Skeletal muscle tissue (tissue), 4 donors: ENCODE data around the gene BPIFA2. TPM values are rescaled to one million over a fixed set of nuclear protein-coding genes. Genes with fewer than 3 reads are reported as not detected.

Experiments
- H3K27ac ChIP-seq: one replicate; pipeline ENCODE4 v1.7.0; 2013; ENCODE audit warnings: mild to moderate bottlenecking, low read depth, low read length, inconsistent platforms
- H3K27me3 ChIP-seq, 3 donors: one replicate each; pipeline ENCODE4 v1.7.0; 2013; ENCODE audit warnings: low read length in 3 of 3; ENCODE audit not compliant: control insufficient read depth in 3 of 3, insufficient read depth in 3 of 3
- H3K36me3 ChIP-seq, 3 donors: one replicate each; pipeline ENCODE4 v1.7.0; 2013; ENCODE audit warnings: low read length in 3 of 3; ENCODE audit not compliant: control insufficient read depth in 3 of 3, insufficient read depth in 3 of 3
- H3K4me1 ChIP-seq, 3 donors: one replicate each; pipeline ENCODE4 v1.7.0; 2013; ENCODE audit warnings: low read length in 3 of 3, mild to moderate bottlenecking in 3 of 3; ENCODE audit not compliant: control insufficient read depth in 3 of 3, insufficient read depth in 3 of 3
- H3K4me3 ChIP-seq, 3 donors: one replicate each; pipeline ENCODE4 v1.7.0; 2013; ENCODE audit warnings: low read length in 3 of 3
- H3K9ac ChIP-seq, 3 donors: one replicate each; pipeline ENCODE4 v1.7.0; 2013; ENCODE audit warnings: low read length in 3 of 3, mild to moderate bottlenecking in 3 of 3, moderate library complexity in 2 of 3, low read depth in 1 of 3
- H3K9me3 ChIP-seq, 3 donors: one replicate each; pipeline ENCODE4 v1.7.0; 2013; ENCODE audit warnings: low read length in 3 of 3; ENCODE audit not compliant: control insufficient read depth in 3 of 3
- total RNA-seq: library from RNA; depleted of rRNA; stranded (reverse); fragments of >200 nt; gene quantifications from one replicate; pipeline ENCODE4 v1.2.3, GENCODE V29; 2014
- donor health status: Osteomylitis.

BPIFA2 gene
- total RNA-seq, 1 donor from 2014 or later = not detected

DNA sequence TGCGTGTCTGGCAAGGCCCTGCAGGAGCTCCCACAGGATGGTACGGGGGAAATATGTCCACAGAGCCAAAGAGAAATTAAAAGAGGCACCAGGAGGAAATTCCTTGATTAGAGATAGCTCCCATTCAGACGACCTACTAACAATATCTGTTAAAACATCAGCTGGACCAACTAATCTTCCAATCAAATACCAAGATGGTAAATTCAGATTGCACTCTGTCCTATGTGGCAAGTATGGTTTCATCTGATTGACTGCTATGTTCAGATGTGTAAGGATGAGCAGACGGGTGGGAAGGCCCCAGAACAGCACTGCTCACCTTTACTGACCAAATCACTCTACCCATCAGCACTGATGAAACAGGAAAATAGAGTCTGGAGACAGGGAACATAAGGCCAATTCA, 19.5 kb downstream of the BPIFA2 start:
- H3K27ac ChIP-seq = no peak overlapping the region

DNA sequence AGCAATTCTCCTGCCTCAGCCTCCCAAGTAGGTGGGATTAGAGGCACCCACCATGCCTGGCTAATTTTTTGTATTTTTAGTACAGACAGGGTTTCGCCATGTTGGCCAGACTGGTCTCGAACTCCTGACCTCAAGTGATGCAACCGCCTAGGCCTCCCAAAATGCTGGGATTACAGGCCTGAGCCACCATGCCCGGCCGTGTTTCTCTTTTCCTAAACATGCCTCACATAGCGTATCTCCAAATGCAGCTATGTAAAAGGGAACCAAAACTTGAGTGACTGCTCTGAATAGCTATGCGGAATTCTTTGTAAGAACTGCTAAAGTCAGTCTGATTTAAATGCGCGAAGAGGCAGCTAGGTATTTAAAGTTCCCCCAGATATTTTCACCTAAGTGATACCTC, 20.5 kb downstream of the BPIFA2 start:
- Histone ChIP-seq H3K36me3 (no peaks in the 10 kb centered on the region), H3K9ac (no peak overlapping the region), H3K4me1 (no peaks in the 10 kb centered on the region), H3K27me3 (peaks cover 0 to 4% (median 3%) of the 10 kb centered on the region in 3 donors), H3K4me3 (no peak overlapping the region), H3K27ac (no peak overlapping the region), H3K9me3 (peaks cover 0 to 2% (median 0%) of the 10 kb centered on the region in 3 donors)

More for the DNA sequence above, 19.5 kb downstream of the BPIFA2 start:
- H3K9me3 ChIP-seq = peaks cover 0 to 4% (median 2%) of the 10 kb centered on the region in 3 donors
- no peaks in the 10 kb centered on the region for H3K4me1 ChIP-seq
- no peaks in the 10 kb centered on the region for H3K36me3 ChIP-seq
- H3K27me3 ChIP-seq = peaks cover 0 to 6% (median 3%) of the 10 kb centered on the region in 3 donors
- H3K4me3 ChIP-seq = no peak overlapping the region
- H3K9ac ChIP-seq = no peak overlapping the region

DNA sequence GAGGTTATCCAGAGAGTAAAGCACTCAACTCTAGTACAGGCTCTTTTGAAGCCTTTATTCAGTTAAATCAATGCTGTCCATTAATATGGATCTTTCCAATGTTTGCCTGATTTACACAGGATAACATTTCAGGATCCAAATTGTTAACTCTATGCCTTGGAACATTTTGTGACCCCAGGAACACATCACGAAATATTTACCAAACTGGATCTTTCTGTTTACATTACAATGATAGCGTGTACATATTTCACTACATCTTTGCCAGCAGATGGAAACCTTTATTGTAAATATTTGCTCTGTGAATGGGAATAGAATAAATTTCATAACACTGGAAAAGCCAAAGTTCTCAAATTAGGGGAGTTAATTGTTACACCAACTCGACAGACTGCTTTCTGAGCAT, 23.5 kb downstream of the BPIFA2 start:
- Histone ChIP-seq H3K9me3 (no peaks in the 10 kb centered on the region), H3K27me3 (peaks cover 0 to 8% (median 3%) of the 10 kb centered on the region in 3 donors), H3K4me1 (no peaks in the 10 kb centered on the region), H3K27ac (no peak overlapping the region), H3K9ac (no peak overlapping the region), H3K36me3 (no peaks in the 10 kb centered on the region), H3K4me3 (no peak overlapping the region)

DNA sequence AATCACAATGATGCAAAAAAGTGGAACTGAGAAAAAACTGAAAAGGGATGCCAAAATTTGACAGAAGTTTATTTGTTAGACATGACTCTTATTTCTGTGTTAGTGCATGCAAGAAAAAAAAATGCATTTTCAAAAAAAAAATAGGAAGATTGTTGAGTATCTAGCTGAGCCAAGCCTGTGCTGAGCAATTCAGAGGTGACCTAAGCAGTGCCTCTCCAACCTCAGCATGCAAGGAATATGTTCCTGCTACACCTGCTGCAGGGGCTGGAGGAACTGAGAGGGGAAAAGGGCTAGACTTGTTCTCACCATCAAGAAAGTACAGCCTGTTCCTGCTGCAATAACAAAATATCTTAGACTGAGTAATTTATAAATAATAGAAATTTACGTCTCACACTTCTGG, 24.0 kb downstream of the BPIFA2 start:
- Histone ChIP-seq H3K9me3 (no peaks in the 10 kb centered on the region), H3K9ac (no peak overlapping the region), H3K27ac (no peak overlapping the region), H3K4me3 (no peak overlapping the region), H3K27me3 (peaks cover 0 to 8% (median 3%) of the 10 kb centered on the region in 3 donors), H3K4me1 (no peaks in the 10 kb centered on the region), H3K36me3 (no peaks in the 10 kb centered on the region)

DNA sequence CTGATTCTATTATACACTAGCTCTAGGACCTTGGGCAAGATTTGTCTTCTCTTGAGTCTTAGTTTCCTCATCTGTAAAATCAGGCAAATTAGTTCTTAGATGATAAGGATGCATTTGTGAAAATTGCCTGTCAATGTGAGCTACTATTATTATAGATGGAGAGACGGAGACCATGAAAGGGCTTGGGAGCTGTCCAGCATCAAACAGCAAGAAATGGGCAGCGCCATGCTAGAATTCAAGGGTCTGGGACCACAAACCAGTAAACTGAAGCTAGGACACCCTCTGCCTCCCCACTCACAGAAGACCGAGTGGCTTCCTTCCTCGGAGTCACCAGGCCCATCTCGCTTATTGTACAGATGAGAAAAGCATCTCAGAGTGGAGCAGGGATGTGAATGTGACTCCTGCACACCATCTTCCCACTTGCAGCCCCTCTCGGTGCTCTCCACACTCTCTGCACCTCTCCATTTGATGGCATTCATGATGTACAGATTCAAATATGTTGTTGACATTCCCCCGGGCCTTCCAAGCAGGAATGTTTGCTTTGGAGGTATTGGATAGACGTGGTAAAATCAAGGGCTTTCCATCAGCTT, 25.0 kb downstream of the BPIFA2 start:
- no peaks in the 10 kb centered on the region for H3K9me3 ChIP-seq
- H3K4me1 ChIP-seq = no peaks in the 10 kb centered on the region
- H3K27me3 ChIP-seq = peaks cover 0 to 18% (median 8%) of the 10 kb centered on the region in 3 donors
- no peaks in the 10 kb centered on the region for H3K36me3 ChIP-seq
- no peak overlapping the region for H3K27ac ChIP-seq
- H3K4me3 ChIP-seq = no peak overlapping the region
- no peak overlapping the region for H3K9ac ChIP-seq

DNA sequence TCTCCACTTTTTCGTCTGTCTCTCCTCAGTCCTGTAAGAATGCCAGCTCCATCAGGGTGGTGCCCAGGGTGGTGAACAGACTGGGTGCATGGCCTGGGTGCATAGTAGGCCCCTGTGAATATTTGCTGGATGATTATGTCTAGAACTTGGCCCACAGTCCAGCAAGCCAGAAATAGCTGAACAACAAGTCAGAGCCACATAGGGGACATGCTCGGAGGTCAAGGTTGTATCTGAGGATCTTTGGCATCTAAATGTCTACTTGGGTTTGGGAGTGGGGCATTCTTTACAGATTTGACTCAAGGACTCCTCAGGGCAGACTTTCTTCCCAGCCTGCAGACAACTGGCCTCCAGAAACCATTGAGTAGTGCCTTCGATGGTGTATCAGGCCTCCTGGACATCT, 31.1 kb downstream of the BPIFA2 start:
- Histone ChIP-seq H3K4me3 (no peak overlapping the region), H3K36me3 (no peaks in the 10 kb centered on the region), H3K9ac (no peak overlapping the region), H3K27ac (no peak overlapping the region), H3K4me1 (no peaks in the 10 kb centered on the region), H3K9me3 (no peaks in the 10 kb centered on the region), H3K27me3 (peaks cover 5 to 31% (median 8%) of the 10 kb centered on the region in 3 donors)

DNA sequence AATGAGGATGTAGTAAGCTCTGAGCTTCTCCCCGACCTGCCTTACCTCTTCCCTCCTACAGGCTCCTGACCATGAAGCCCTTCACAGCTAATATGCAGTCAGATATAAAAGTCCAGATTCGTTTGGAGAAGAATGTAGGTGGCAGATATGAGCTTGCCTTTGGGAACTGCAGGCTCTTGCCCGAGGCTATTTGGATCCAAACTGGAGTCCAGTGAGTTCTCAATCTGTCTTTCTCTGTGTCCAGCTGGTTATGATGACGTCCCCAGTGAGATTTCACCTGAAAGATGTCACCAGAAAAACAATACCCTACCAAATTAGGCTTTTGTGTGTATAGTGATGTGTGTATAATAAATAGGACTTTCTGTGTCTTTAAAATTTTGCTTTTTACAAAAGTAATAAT, 34.5 kb downstream of the BPIFA2 start:
- Histone ChIP-seq H3K9me3 (no peaks in the 10 kb centered on the region), H3K27ac (no peak overlapping the region), H3K9ac (no peak overlapping the region), H3K4me3 (no peak overlapping the region), H3K27me3 (peaks cover 5 to 22% (median 8%) of the 10 kb centered on the region in 3 donors), H3K4me1 (no peaks in the 10 kb centered on the region), H3K36me3 (no peaks in the 10 kb centered on the region)

DNA sequence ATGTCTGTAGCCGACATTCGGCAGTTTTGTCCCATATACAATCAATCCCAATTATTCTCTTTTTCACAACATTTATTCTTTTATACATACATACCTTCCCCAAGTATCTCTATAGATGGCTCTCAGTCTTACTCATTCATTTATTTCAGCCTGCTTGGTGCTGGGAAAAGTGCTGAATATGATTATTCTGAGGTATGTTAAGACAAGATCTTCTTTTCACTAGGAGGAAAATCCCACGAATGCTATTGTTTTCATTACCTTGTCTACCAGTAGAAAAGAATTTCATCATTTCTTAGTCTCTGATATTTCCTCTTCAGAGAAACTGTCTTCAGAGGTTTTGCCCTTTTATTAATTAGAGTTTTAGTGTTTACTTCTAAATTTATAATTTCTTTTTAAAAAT, 35.5 kb downstream of the BPIFA2 start:
- Histone ChIP-seq H3K4me3 (no peak overlapping the region), H3K27ac (no peak overlapping the region), H3K4me1 (no peaks in the 10 kb centered on the region), H3K27me3 (peaks cover 0 to 13% (median 5%) of the 10 kb centered on the region in 3 donors), H3K9ac (no peak overlapping the region), H3K36me3 (no peaks in the 10 kb centered on the region), H3K9me3 (no peaks in the 10 kb centered on the region)

DNA sequence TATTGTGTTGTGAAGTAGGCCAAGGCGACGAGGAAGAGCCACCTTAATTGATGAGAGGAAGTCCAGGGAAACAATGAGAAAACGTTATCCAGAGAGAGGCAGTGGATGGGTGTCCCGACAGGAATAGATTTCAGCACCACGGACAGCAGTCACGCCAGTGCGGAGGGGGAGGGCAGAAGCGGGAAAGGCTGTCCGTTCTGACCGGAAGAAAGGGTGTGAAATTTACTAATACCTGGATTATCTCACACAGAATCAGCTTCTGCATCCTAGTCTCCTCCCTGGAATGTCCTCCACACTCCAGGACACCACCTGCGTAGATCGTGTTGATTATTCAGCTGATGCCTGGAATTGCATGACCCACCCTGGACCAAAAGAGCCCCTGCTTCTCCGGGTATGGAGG, 41.8 kb downstream of the BPIFA2 start:
- no peak overlapping the region for H3K4me3 ChIP-seq
- H3K36me3 ChIP-seq = no peaks in the 10 kb centered on the region
- peaks cover 10 to 27% (median 18%) of the 10 kb centered on the region in 3 donors for H3K27me3 ChIP-seq
- no peak overlapping the region for H3K9ac ChIP-seq
- no peak overlapping the region for H3K27ac ChIP-seq
- H3K4me1 ChIP-seq = no peaks in the 10 kb centered on the region
- no peaks in the 10 kb centered on the region for H3K9me3 ChIP-seq

DNA sequence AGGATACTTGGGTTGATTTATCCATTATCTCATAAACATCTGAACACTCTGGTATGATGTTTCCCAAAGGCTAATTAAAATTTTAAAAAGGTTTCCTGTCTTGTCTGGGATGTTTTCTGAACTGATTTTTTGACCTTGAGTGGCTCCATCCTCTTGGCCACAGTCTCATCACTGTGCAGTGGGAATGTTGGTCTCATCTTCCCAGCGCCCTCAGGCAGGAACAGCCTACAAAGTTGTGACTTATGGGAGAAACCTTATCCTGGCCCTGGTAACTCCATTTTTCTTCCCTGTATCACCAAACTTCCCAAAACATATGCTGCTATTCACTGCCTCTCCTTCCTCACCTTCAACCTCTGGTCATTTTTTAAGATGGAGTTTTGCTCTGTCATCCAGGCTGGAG, 42.4 kb downstream of the BPIFA2 start:
- Histone ChIP-seq H3K4me1 (no peaks in the 10 kb centered on the region), H3K9me3 (no peaks in the 10 kb centered on the region), H3K9ac (no peak overlapping the region), H3K4me3 (no peak overlapping the region), H3K27me3 (peaks cover 14 to 28% (median 24%) of the 10 kb centered on the region in 3 donors), H3K27ac (no peak overlapping the region), H3K36me3 (no peaks in the 10 kb centered on the region)
